IMR-90 (cell line): ENCODE measurements around the gene ENKUR. TPM values are rescaled to one million over a fixed set of nuclear protein-coding genes. Genes with fewer than 3 reads are reported as not detected.

Source experiments
- ATAC-seq: fragments of 200-7000 bp; cut with Tn5 transposase; 2 replicates; pipeline ENCODE4 v1.9.1; 2020; ENCODE audit warnings: low read depth, mild to moderate bottlenecking, moderate library complexity
- BruUV-seq: library from RNA; stranded (reverse); fragments of 400-500 nt; replicated peaks from 2 replicates; lab custom pipeline; 2021; lab: Mats Ljungman, UMichigan
- CTCF ChIA-PET: fragments of 300-600 bp; formaldehyde crosslinking; extraction: SDS; loops from one replicate; lab custom pipeline; 2021; ENCODE audit warnings: antibody characterized with exemption; lab: Yijun Ruan, JAX
- POLR2A ChIA-PET: fragments of 300-600 bp; sonication (Branson Sonifier 250); formaldehyde crosslinking; loops from one replicate; lab custom pipeline; 2022; ENCODE audit warnings: antibody characterized with exemption; ENCODE audit not compliant: unreplicated experiment; lab: Charles Lee
- DNase-seq: peaks from one replicate; pipeline ENCODE4 v3.0.0; 2013
- H2AFZ ChIP-seq: replicated peaks from 2 replicates; pipeline ENCODE3; 2013; ENCODE audit warnings: low read length, mild to moderate bottlenecking; ENCODE audit not compliant: poor library complexity
- H2AK5ac ChIP-seq: 2 replicates; pipeline ENCODE4 v1.6.1; 2013; ENCODE audit warnings: low read depth, low read length, inconsistent platforms
- H2AK9ac ChIP-seq: replicated peaks from 2 replicates; pipeline ENCODE3; 2013; ENCODE audit warnings: mild to moderate bottlenecking, low read depth, low read length, moderate library complexity; ENCODE audit not compliant: poor library complexity
- H2BK120ac ChIP-seq: 2 replicates; pipeline ENCODE4 v1.6.1; 2013; ENCODE audit warnings: low read depth, low read length, inconsistent platforms
- H2BK15ac ChIP-seq: 3 replicates; pipeline ENCODE4 v1.6.1; 2013; ENCODE audit warnings: low read depth, low read length, inconsistent platforms
- H2BK20ac ChIP-seq: 2 replicates; pipeline ENCODE4 v1.6.1; 2013; ENCODE audit warnings: low read depth, mild to moderate bottlenecking, inconsistent platforms, low read length, moderate library complexity
- H2BK5ac ChIP-seq: 2 replicates; pipeline ENCODE4 v1.6.1; 2013; ENCODE audit warnings: mild to moderate bottlenecking, low read depth, low read length, inconsistent platforms; ENCODE audit not compliant: poor library complexity, severe bottlenecking
- H3K14ac ChIP-seq: replicated peaks from 2 replicates; pipeline ENCODE4 v1.6.1; 2013; ENCODE audit warnings: low read depth, low read length, inconsistent platforms
- H3K18ac ChIP-seq: 2 replicates; pipeline ENCODE4 v1.6.1; 2013; ENCODE audit warnings: low read depth, low read length, control low read depth
- H3K23ac ChIP-seq: 2 replicates; pipeline ENCODE4 v1.6.1; 2013; ENCODE audit warnings: low read depth, low read length, inconsistent platforms
- H3K27ac ChIP-seq: 2 replicates; pipeline ENCODE4 v1.5.1; 2013; ENCODE audit warnings: mild to moderate bottlenecking, control low read depth, low read length; ENCODE audit not compliant: insufficient read depth
- H3K27me3 ChIP-seq: 2 replicates; pipeline ENCODE4 v1.6.1; 2013; ENCODE audit warnings: low read length; ENCODE audit not compliant: control insufficient read depth, insufficient read depth
- H3K36me3 ChIP-seq: 2 replicates; pipeline ENCODE4 v1.6.1; 2013; ENCODE audit warnings: low read length, mixed read lengths; ENCODE audit not compliant: control insufficient read depth, insufficient read depth
- H3K4ac ChIP-seq: 2 replicates; pipeline ENCODE4 v1.6.1; 2013; ENCODE audit warnings: low read depth, low read length, inconsistent platforms
- H3K4me1 ChIP-seq: 2 replicates; pipeline ENCODE4 v1.6.1; 2013; ENCODE audit warnings: low read length, mixed read lengths; ENCODE audit not compliant: control insufficient read depth, insufficient read depth
- H3K4me2 ChIP-seq: 2 replicates; pipeline ENCODE4 v1.6.1; 2013; ENCODE audit warnings: low read depth, mild to moderate bottlenecking, control low read depth, low read length, moderate library complexity
- H3K4me3 ChIP-seq: 2 replicates; pipeline ENCODE4 v1.5.1; 2013; ENCODE audit warnings: low read depth, mild to moderate bottlenecking, control low read depth, low read length, moderate library complexity; ENCODE audit not compliant: insufficient read depth
- H3K56ac ChIP-seq: 2 replicates; pipeline ENCODE4 v1.6.1; 2013; ENCODE audit warnings: low read length, inconsistent platforms; ENCODE audit not compliant: insufficient read depth; ENCODE audit errors: extremely low read depth
- H3K79me1 ChIP-seq, 2 experiments: 2 replicates each; pipeline ENCODE4 v1.6.1; 2013; ENCODE audit warnings: low read length in 2 of 2, inconsistent platforms in 1 of 2, low read depth in 1 of 2
- H3K9ac ChIP-seq: 2 replicates; pipeline ENCODE4 v1.6.1; 2013; ENCODE audit warnings: low read depth, low read length, control low read depth
- H3K9me1 ChIP-seq: 2 replicates; pipeline ENCODE4 v1.6.1; 2013; ENCODE audit warnings: low read length, inconsistent platforms; ENCODE audit not compliant: insufficient read depth
- H3K9me3 ChIP-seq: 2 replicates; pipeline ENCODE4 v1.6.1; 2013; ENCODE audit warnings: low read length; ENCODE audit not compliant: control insufficient read depth, insufficient read depth
- H4K20me1 ChIP-seq: 2 replicates; pipeline ENCODE4 v1.6.1; 2013; ENCODE audit warnings: low read length, inconsistent platforms; ENCODE audit not compliant: insufficient read depth
- H4K5ac ChIP-seq: 2 replicates; pipeline ENCODE4 v1.6.1; 2013; ENCODE audit warnings: mild to moderate bottlenecking, low read depth, low read length, control low read depth
- H4K8ac ChIP-seq, 2 experiments: 2 replicates each; pipeline ENCODE4 v1.6.1; 2013; ENCODE audit warnings: low read depth in 2 of 2, low read length in 2 of 2, control low read depth in 1 of 2, inconsistent platforms in 1 of 2
- H4K91ac ChIP-seq: 2 replicates; pipeline ENCODE4 v1.6.1; 2013; ENCODE audit warnings: low read depth, low read length, inconsistent platforms; ENCODE audit not compliant: insufficient read depth
- CHD1 ChIP-seq: IDR thresholded peaks from 2 replicates; pipeline ENCODE4 v1.6.1; 2012; ENCODE audit warnings: low read depth, low read length, improper control_type of control experiment
- FOS ChIP-seq: fragments of 150-350 bp; IDR thresholded peaks from 2 replicates; pipeline ENCODE4 v1.6.1; 2016; ENCODE audit warnings: low read depth, low read length
- MAZ ChIP-seq: IDR thresholded peaks from 2 replicates; pipeline ENCODE4 v1.6.1; 2012; ENCODE audit warnings: low read depth, mild to moderate bottlenecking, low read length, improper control_type of control experiment, moderate library complexity, borderline replicate concordance
- POLR2A ChIP-seq: IDR thresholded peaks from 2 replicates; pipeline ENCODE4 v1.6.1; 2012; ENCODE audit warnings: mild to moderate bottlenecking, low read depth, low read length
- RCOR1 ChIP-seq: IDR thresholded peaks from 2 replicates; pipeline ENCODE4 v1.6.1; 2012; ENCODE audit warnings: mild to moderate bottlenecking, low read length, improper control_type of control experiment; ENCODE audit not compliant: insufficient replicate concordance
- WGBS, 2 experiments: methylation state at CpG; one replicate each; pipeline versions ENCODE4 v1.1.5 to v1.1.7; 2013; ENCODE audit warnings: missing lambda C conversion rate in 2 of 2; ENCODE audit not compliant: insufficient read length in 1 of 2; ENCODE audit errors: extremely low coverage in 2 of 2; 5-methylcytosine and 5-hydroxymethylcytosine counted together
- dilution Hi-C: fragments of 300-500 bp; cut with HindIII; formaldehyde crosslinking; loops from one replicate; pipeline ENCODE4 v1.14.3; 2018; ENCODE audit warnings: low sequenced_read_pairs; ENCODE audit not compliant: unreplicated experiment
- in situ Hi-C: fragments of 300-500 bp; cut with MboI; formaldehyde crosslinking; loops from 3 replicates; pipeline ENCODE4 v1.14.3; 2019; ENCODE audit warnings: low sequenced_read_pairs, inconsistent platforms, mixed read lengths
- intact Hi-C: fragments of 100-400 bp; cut with micrococcal nuclease; formaldehyde crosslinking; loops from 2 replicates; pipeline ENCODE4 v1.10.0; 2022
- polyA plus RNA-seq, 3 experiments: library from polyadenylated mRNA; depleted of rRNA; stranded (reverse); fragments of >200 nt; gene quantifications; 2 replicates each; pipeline ENCODE4 v1.2.3, GENCODE V29; 2012; ENCODE audit warnings: low replicate concordance in 1 of 3
- total RNA-seq: library from RNA; depleted of rRNA; stranded (reverse); fragments of >200 nt; gene quantifications from 2 replicates; pipeline ENCODE4 v1.2.3, GENCODE V29; 2012
- TF ChIP-seq, protein P1 (sequence below): fragments of 150-350 bp; IDR thresholded peaks from 2 replicates; pipeline ENCODE4 v1.6.1; 2016; ENCODE audit warnings: low read depth, mild to moderate bottlenecking, low read length, moderate library complexity, borderline replicate concordance

ENKUR gene
- total and polyA plus RNA-seq, 2 of the 4 experiments (the other 2 are of a cell fraction): not detected

DNA sequence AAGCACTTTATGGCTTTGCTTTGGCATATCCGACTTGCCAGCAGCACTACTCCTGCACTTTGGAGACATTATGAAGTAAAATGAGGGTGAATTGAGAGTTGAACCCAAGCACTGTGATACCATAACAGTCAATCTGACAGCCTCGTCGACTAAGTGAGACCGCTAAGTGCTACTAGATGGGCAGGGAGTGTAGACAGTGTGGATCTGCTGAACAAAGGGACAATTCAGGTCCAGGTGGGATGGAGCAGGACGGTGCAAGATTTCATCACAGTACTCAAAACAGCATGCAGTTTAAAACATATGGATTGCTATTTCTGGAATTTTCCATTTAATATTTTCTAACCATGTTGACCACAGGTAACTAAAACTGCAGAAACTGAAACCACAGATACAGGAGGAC is 42.8 kb downstream of the ENKUR start:
- H3K14ac ChIP-seq: no peak overlapping the region; the same call in 1 of the 2 replicates
- DNase-seq: no peak
- no peak overlapping the region for H3K4me3 ChIP-seq
- H2AK9ac ChIP-seq: no peak overlapping the region
- no peak overlapping the region for H2BK5ac ChIP-seq
- H3K79me1 ChIP-seq: no peaks in the 10 kb centered on the region
- H3K4ac ChIP-seq: no peak overlapping the region
- H2BK20ac ChIP-seq: no peak overlapping the region
- no peak overlapping the region for H3K56ac ChIP-seq
- no TSS peak for BruUV-seq
- dilution Hi-C loops (no loop called here), intact Hi-C loops (no loop called here), in situ Hi-C loops (loop anchor here (25.0 kb wide), 1 partner anchor 261 kb away; the partner anchor contains the start of gene ARHGAP21)
- no peak overlapping the region; the same call in 1 of the 2 replicates for H2AK5ac ChIP-seq
- H3K4me1 ChIP-seq: peaks cover 4% of the 10 kb centered on the region; the same call in 1 of the 2 replicates
- no peak for ATAC-seq
- peak overlapping the region; percentile 32 for H2AFZ ChIP-seq
- H4K20me1 ChIP-seq: no peaks in the 10 kb centered on the region
- H3K36me3 ChIP-seq: no peaks in the 10 kb centered on the region
- no peak for TF ChIP-seq MAZ
- TF ChIP-seq, protein P1, sequence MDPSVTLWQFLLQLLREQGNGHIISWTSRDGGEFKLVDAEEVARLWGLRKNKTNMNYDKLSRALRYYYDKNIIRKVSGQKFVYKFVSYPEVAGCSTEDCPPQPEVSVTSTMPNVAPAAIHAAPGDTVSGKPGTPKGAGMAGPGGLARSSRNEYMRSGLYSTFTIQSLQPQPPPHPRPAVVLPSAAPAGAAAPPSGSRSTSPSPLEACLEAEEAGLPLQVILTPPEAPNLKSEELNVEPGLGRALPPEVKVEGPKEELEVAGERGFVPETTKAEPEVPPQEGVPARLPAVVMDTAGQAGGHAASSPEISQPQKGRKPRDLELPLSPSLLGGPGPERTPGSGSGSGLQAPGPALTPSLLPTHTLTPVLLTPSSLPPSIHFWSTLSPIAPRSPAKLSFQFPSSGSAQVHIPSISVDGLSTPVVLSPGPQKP: no peak
- no peak for TF ChIP-seq CHD1
- no peak for TF ChIP-seq POLR2A
- no peak for TF ChIP-seq RCOR1
- no peak for TF ChIP-seq FOS
- no peak overlapping the region for H3K18ac ChIP-seq
- ChIA-PET CTCF (interaction anchor here (1.1 kb wide), 1 partner anchor 11 kb away, joined by 4 read pairs; no protein-coding TSS in a partner anchor), POLR2A (no interaction called here)
- no peak overlapping the region for H3K9ac ChIP-seq
- H3K27ac ChIP-seq: no peak overlapping the region
- no peaks in the 10 kb centered on the region for H3K9me3 ChIP-seq
- H4K8ac ChIP-seq: no peak overlapping the region
- H4K5ac ChIP-seq: no peak overlapping the region
- no peak overlapping the region for H2BK15ac ChIP-seq
- H2BK120ac ChIP-seq: no peak overlapping the region
- H3K4me2 ChIP-seq: no peak overlapping the region
- H3K23ac ChIP-seq: no peak overlapping the region
- no peaks in the 10 kb centered on the region for H3K27me3 ChIP-seq
- 83% methylated on average over 1 of the region's 5 CpGs; no CpG with 5 or more reads in 1 of the 2 experiments for WGBS, 2 experiments
- no peaks in the 10 kb centered on the region for H3K9me1 ChIP-seq
- no peak overlapping the region for H4K91ac ChIP-seq
